Gastroesophageal sphincter (tissue), 4 donors: ENCODE results near the gene NEK11. TPM values are rescaled to one million over a fixed set of nuclear protein-coding genes. Genes with fewer than 3 reads are reported as not detected.

ENCODE experiments used
- ATAC-seq: fragments of 150-250 bp; one replicate; pipeline ENCODE4 v1.9.1; 2016; ENCODE audit warnings: mild to moderate bottlenecking, moderate library complexity
- H3K27ac ChIP-seq, 4 donors: fragments of 200-600 bp; sonication (generic) in 3 of 4; 1 replicate in 3 of 4; 2 replicates in 1 of 4; pipeline ENCODE4 v1.5.1; 2016 to 2019
- H3K27me3 ChIP-seq: fragments of 200-600 bp; sonication (generic); one replicate; pipeline ENCODE4 v1.5.1; 2019
- H3K36me3 ChIP-seq, 2 donors: fragments of 200-600 bp; sonication (generic); one replicate each; pipeline ENCODE4 v1.5.1; 2019; ENCODE audit warnings: control low read depth in 1 of 2
- H3K4me1 ChIP-seq, 3 donors: fragments of 200-600 bp; sonication (generic); 1 replicate in 2 of 3; 2 replicates in 1 of 3; pipeline ENCODE4 v1.5.1; 2016 to 2019; ENCODE audit warnings: control low read depth in 2 of 3
- H3K4me3 ChIP-seq, 2 donors: fragments of 200-600 bp; sonication (generic); one replicate each; pipeline ENCODE4 v1.5.1; 2019; ENCODE audit warnings: mild to moderate bottlenecking in 1 of 2, moderate library complexity in 1 of 2
- H3K9me3 ChIP-seq, 3 donors: fragments of 200-600 bp; sonication (generic); one replicate each; pipeline ENCODE4 v1.5.1; 2017 to 2019; ENCODE audit warnings: control low read depth in 2 of 3
- CTCF ChIP-seq, 4 experiments: fragments of 200-600 bp in 2 of 4; fragments of 450-650 bp in 2 of 4; sonication (generic) in 1 of 4; IDR thresholded peaks; one replicate each; pipeline ENCODE4 v1.5.1; 2017 to 2019; ENCODE audit warnings: antibody characterized with exemption in 4 of 4, mild to moderate bottlenecking in 2 of 4, moderate library complexity in 2 of 4
- EP300 ChIP-seq: sonication (generic); formaldehyde crosslinking; IDR thresholded peaks from one replicate; pipeline ENCODE4 v1.6.1; 2017; ENCODE audit warnings: antibody characterized with exemption, mild to moderate bottlenecking
- POLR2A ChIP-seq, 2 donors: fragments of 450-650 bp; IDR thresholded peaks; one replicate each; pipeline ENCODE4 v1.6.1; 2017; ENCODE audit warnings: antibody characterized with exemption in 2 of 2, mild to moderate bottlenecking in 2 of 2, moderate library complexity in 1 of 2
- POLR2AphosphoS5 ChIP-seq: sonication (generic); formaldehyde crosslinking; IDR thresholded peaks from one replicate; pipeline ENCODE4 v1.6.1; 2017; ENCODE audit warnings: antibody characterized with exemption
- WGBS, 2 donors: methylation state at CpG; one replicate each; pipeline ENCODE4 v1.1.5; 2018; ENCODE audit warnings: low coverage in 1 of 2; 5-methylcytosine and 5-hydroxymethylcytosine counted together
- total RNA-seq, 4 donors: library from RNA; depleted of rRNA; stranded (reverse); fragments of >200 nt; gene quantifications; one replicate each; pipeline ENCODE4 v1.1.0, GENCODE V29; 2016

Gene NEK11
- total RNA-seq, 4 donors from 2014 or later, result 4.4 to 19.1 (median 6.0) TPM

GRCh38 chr3:131224886-131225550 is 198.3 kb downstream of the NEK11 start:
- TF ChIP-seq POLR2A (IDR thresholded peaks at IDR 0.05) (no peak), CTCF (IDR thresholded peaks at IDR 0.05) (no peak), EP300 (no peak), POLR2AphosphoS5 (no peak)
- Histone ChIP-seq H3K4me3 (no peak overlapping the region), H3K27me3 (no peaks in the 10 kb centered on the region), H3K4me1 (no peaks in the 10 kb centered on the region), H3K36me3 (peaks cover 0 to 10% of the 10 kb centered on the region in 2 donors), H3K27ac (no peak overlapping the region), H3K9me3 (no peaks in the 10 kb centered on the region)
- no peak for ATAC-seq
- WGBS, 2 donors, result 73 to 95% methylated on average over 5 of the region's 5 CpGs

- ATAC-seq, result no peak
- Histone ChIP-seq H3K27ac (no peak overlapping the region), H3K36me3 (peaks cover 0 to 10% of the 10 kb centered on the region in 2 donors), H3K4me3 (no peak overlapping the region), H3K9me3 (no peaks in the 10 kb centered on the region), H3K4me1 (no peaks in the 10 kb centered on the region), H3K27me3 (no peaks in the 10 kb centered on the region)
- WGBS, 2 donors, result 71 to 73% methylated on average over 2 to 3 of the region's 3 CpGs
- TF ChIP-seq EP300 (no peak), CTCF (IDR thresholded peaks at IDR 0.05) (no peak)
These were observed 201.8 kb downstream of the NEK11 start for GRCh38 chr3:131228522-131228921.

DNA sequence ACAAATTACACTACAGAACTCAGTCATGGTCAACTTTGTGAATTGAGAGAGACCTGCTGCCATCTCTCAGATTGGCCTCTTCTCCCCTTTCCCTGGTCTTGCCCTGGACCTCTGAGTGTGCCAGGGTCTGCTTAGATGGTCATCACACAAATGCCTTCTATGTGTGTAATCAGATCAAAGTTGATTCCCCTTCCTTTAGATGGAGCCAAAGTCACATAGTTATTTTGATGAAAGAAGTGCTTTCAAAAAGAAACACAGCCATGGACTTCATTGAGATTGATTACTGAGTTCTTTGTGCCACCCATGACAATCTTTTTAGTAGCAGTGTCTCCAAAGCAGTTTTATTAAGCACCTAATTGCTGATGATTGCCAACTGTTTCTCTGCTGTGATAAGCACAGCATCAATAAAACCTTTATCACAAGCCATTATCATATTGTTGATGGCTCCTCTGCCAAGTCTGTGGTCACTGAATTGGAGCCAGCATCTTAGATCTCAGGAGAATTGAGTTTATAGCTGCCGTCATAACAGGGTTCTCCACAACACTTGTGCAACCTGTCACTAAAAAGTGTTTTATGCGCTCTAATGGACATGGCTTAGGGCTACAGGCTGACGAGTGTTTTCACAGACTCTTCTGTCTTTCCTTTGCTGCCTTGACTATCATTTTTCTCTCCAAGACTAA is 205.2 kb downstream of the NEK11 start:
- 82 to 100% methylated on average over 1 to 3 of the region's 3 CpGs for WGBS, 2 donors
- H3K36me3 ChIP-seq, result peaks cover 0 to 10% of the 10 kb centered on the region in 2 donors
- H3K27me3 ChIP-seq, result no peaks in the 10 kb centered on the region
- no peaks in the 10 kb centered on the region for H3K9me3 ChIP-seq
- TF ChIP-seq POLR2A (IDR thresholded peaks at IDR 0.05) (no peak), POLR2AphosphoS5 (no peak), CTCF (IDR thresholded peaks at IDR 0.05) (no peak), EP300 (no peak)
- H3K4me1 ChIP-seq, result no peaks in the 10 kb centered on the region
- no peak overlapping the region for H3K4me3 ChIP-seq
- ATAC-seq, result no peak
- H3K27ac ChIP-seq, result no peak overlapping the region

GRCh38 chr3:131232711-131233267 is 206.1 kb downstream of the NEK11 start:
- Histone ChIP-seq H3K4me1 (no peaks in the 10 kb centered on the region), H3K4me3 (no peak overlapping the region), H3K27ac (no peak overlapping the region), H3K9me3 (no peaks in the 10 kb centered on the region), H3K36me3 (peaks cover 0 to 10% of the 10 kb centered on the region in 2 donors), H3K27me3 (no peaks in the 10 kb centered on the region)
- no peak for ATAC-seq
- 89 to 100% methylated on average over 2 to 3 of the region's 3 CpGs for WGBS, 2 donors
- TF ChIP-seq POLR2A (IDR thresholded peaks at IDR 0.05) (no peak), POLR2AphosphoS5 (no peak), CTCF (IDR thresholded peaks at IDR 0.05) (no peak), EP300 (no peak)
